Measurements from ENCODE around the gene RNF151. TPM values are rescaled to one million over a fixed set of nuclear protein-coding genes. Genes with fewer than 3 reads are reported as not detected.

Gene RNF151
- total and polyA plus RNA-seq, 10 donors: 0.16 to 0.26 (median 0.17) TPM; not detected in 7

- no peaks in the 10 kb centered on the region for H3K9me3 ChIP-seq
- TF ChIP-seq CTCF (IDR thresholded peaks at IDR 0.05 in 8 of 11, conservative IDR thresholded peaks at IDR 0.05 in 3 of 11) (peak; percentile 36 to 92 (median 80)), POLR2AphosphoS5 (IDR thresholded peaks at IDR 0.05) (peak; percentile 95 to 98 (median 97)), POLR2A (IDR thresholded peaks at IDR 0.05) (peak; percentile 71 to 92 (median 71))
- intact Hi-C loops (cut with DNase I; ENCODE audit: low total_unique reads): no loop called here
- 0 to 1% (median 1%) methylated on average over 38 to 79 of the region's 79 CpGs for WGBS, 5 donors
- H3K27ac ChIP-seq: peak within 1 kb of the TSS; percentile 71 to 99 (median 88)
- H3K4me3 ChIP-seq: peak within 1 kb of the TSS; percentile 66 to 95 (median 80)
- peaks cover 20 to 60% (median 53%) of the 10 kb centered on the region in 6 donors for H3K4me1 ChIP-seq
- peaks cover 0 to 33% (median 26%) of the 10 kb centered on the region in 6 donors for H3K36me3 ChIP-seq
- peaks cover 0 to 6% (median 0%) of the 10 kb centered on the region in 7 donors for H3K27me3 ChIP-seq (replicated peaks in 1 of 7)
- DNase-seq: peak; percentile 99
Observed at GRCh38 chr16:1959269-1960039, 7.2 kb upstream of the RNF151 start, which contains the start of gene NDUFB10. Gene NDUFB10 (plus strand): TSS chr16:1959538. CDS start chr16:1959625, 87 bp downstream.

DNA sequence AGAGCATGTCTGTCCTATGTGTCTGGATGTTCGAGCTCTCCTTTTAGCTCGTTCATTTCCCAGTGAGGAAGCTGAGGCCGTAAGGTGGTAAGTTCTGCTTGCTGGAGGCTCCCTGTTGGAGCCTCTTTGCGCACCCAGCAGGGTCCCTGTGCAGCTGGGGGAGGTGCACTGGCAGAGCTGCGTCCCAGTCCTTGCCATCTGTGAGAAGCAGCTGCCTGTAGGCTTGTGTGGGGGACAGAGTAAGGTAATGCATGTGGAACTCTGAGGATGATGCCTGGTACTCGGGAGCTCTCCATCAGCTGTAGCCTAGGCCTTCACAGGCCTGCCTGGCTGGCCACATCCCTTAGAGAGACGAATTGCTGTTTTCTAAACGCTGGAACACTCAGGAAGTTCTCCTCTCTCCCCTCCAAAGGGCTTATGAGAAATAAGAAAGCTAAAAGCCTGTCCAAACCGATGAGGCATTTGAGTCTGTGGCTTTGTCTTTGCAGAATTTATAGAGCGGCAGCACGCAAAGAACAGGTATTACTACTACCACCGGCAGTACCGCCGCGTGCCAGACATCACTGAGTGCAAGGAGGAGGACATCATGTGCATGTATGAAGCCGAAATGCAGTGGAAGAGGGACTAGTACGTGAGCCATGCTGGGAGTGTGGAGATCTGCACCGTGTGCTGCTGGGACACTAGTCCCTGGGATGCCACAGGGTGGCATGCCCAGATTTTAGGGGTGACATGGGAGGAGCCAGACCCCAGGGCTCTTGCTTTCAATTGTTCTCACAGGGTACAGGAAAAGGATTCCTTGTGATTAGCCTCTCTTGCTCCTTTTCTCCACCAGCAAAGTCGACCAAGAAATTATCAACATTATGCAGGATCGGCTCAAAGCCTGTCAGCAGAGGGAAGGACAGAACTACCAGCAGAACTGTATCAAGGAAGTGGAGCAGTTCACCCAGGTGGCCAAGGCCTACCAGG, 5.7 kb upstream of the RNF151 start:
- H3K4me3 ChIP-seq: peak overlapping the region in 7 of 8 donors; percentile 66 to 95 (median 79)
- TF ChIP-seq CTCF (IDR thresholded peaks at IDR 0.05 in 8 of 11, conservative IDR thresholded peaks at IDR 0.05 in 3 of 11) (no peak), POLR2AphosphoS5 (IDR thresholded peaks at IDR 0.05) (peak; percentile 50 to 72 (median 69)), POLR2A (IDR thresholded peaks at IDR 0.05) (no peak)
- H3K27me3 ChIP-seq (replicated peaks in 1 of 7): no peaks in the 10 kb centered on the region
- DNase-seq: peak; percentile 76
- WGBS, 5 donors: 42 to 53% (median 46%) methylated on average over 17 to 20 of the region's 20 CpGs
- peaks cover 0 to 33% (median 26%) of the 10 kb centered on the region in 6 donors for H3K36me3 ChIP-seq
- no peaks in the 10 kb centered on the region for H3K9me3 ChIP-seq
- peaks cover 25 to 70% (median 62%) of the 10 kb centered on the region in 6 donors for H3K4me1 ChIP-seq
- intact Hi-C loops (cut with DNase I; ENCODE audit: low total_unique reads): no loop called here
- peak overlapping the region in 6 of 8 donors; percentile 34 to 99 (median 90) for H3K27ac ChIP-seq

DNA sequence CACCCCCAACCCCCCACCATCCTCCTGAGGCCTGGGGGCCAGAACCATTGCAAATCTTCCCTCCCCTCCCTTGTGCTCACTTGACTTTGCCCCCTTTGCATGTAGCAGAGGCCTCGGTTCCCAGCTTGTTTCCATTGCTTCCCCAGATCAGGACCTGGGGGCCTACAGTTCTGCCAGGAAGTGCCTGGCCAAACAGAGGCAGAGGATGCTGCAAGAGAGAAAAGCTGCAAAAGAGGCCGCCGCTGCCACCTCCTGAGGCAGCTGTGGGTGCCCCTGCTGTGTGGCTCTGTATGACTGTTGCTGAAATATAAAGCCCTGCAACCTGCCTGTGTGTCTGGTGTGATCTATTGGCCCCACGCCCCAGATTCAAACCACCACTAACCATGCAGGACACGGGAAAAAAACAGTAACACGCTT, 5.0 kb upstream of the RNF151 start:
- peak overlapping the region in 1 of 8 donors; percentile 94 for H3K4me3 ChIP-seq
- 45 to 66% (median 56%) methylated on average over 4 to 6 of the region's 6 CpGs for WGBS, 5 donors
- DNase-seq: peak; percentile 72
- peaks cover 0 to 38% (median 26%) of the 10 kb centered on the region in 6 donors for H3K36me3 ChIP-seq
- H3K27me3 ChIP-seq (replicated peaks in 1 of 7): no peaks in the 10 kb centered on the region
- H3K9me3 ChIP-seq: no peaks in the 10 kb centered on the region
- H3K4me1 ChIP-seq: peaks cover 28 to 77% (median 67%) of the 10 kb centered on the region in 6 donors
- H3K27ac ChIP-seq: peak overlapping the region in 4 of 8 donors; percentile 88 to 99 (median 96)
- intact Hi-C loops (cut with DNase I; ENCODE audit: low total_unique reads): no loop called here
- no peak for TF ChIP-seq POLR2A (IDR thresholded peaks at IDR 0.05)
- no peak for TF ChIP-seq POLR2AphosphoS5 (IDR thresholded peaks at IDR 0.05)

Measured in spleen (tissue), 11 donors.